Glutamatergic neuron (in vitro differentiated cells): ENCODE measurements around the gene GRID1. TPM values are rescaled to one million over a fixed set of nuclear protein-coding genes. Genes with fewer than 3 reads are reported as not detected.
"Not testable (repeated sequence)": the region's sequence is repeated elsewhere in the genome, so short reads cannot be mapped to it uniquely, and the experiment has no call there.

Source experiments
- DNase-seq: peaks from one replicate; pipeline ENCODE4 v3.0.0; 2022
- H3K27ac Mint-ChIP-seq: one replicate; pipeline ENCODE4 v1.8.0; 2020; ENCODE audit warnings: mild to moderate bottlenecking, mixed read lengths, inconsistent platforms; ENCODE audit not compliant: unreplicated experiment
- H3K27me3 Mint-ChIP-seq: one replicate; pipeline ENCODE4 v1.8.0; 2020; ENCODE audit warnings: mild to moderate bottlenecking, moderate library complexity, mixed read lengths, inconsistent platforms; ENCODE audit not compliant: unreplicated experiment
- H3K36me3 Mint-ChIP-seq: one replicate; pipeline ENCODE4 v1.8.0; 2020; ENCODE audit warnings: mild to moderate bottlenecking, mixed read lengths, inconsistent platforms; ENCODE audit not compliant: unreplicated experiment
- H3K4me1 Mint-ChIP-seq: one replicate; pipeline ENCODE4 v1.8.0; 2020; ENCODE audit warnings: mild to moderate bottlenecking, low read depth, mixed read lengths, inconsistent platforms; ENCODE audit not compliant: unreplicated experiment
- H3K4me3 Mint-ChIP-seq: one replicate; pipeline ENCODE4 v1.8.0; 2020; ENCODE audit warnings: mild to moderate bottlenecking, mixed read lengths, inconsistent platforms; ENCODE audit not compliant: unreplicated experiment
- H3K9me3 Mint-ChIP-seq: one replicate; pipeline ENCODE4 v1.8.0; 2020; ENCODE audit warnings: mild to moderate bottlenecking, moderate library complexity, mixed read lengths, inconsistent platforms; ENCODE audit not compliant: unreplicated experiment
- total RNA-seq: library from RNA; stranded (reverse); fragmentation: NEBNext Ultra II Directional; extraction: Animal tissue kit (Norgen Biotek cat#: 25700); gene quantifications from one replicate; pipeline ENCODE4 v1.2.1, GENCODE V29; 2021; ENCODE audit not compliant: unreplicated experiment
- TF ChIP-seq, protein P1 (sequence below): fragments of 200-600 bp; sonication (generic); IDR thresholded peaks from one replicate; pipeline ENCODE4 v1.5.0; 2021; ENCODE audit not compliant: partially characterized antibody, unreplicated experiment

Gene GRID1
- total RNA-seq, 1 donor from 2014 or later: 8.0 TPM

DNA sequence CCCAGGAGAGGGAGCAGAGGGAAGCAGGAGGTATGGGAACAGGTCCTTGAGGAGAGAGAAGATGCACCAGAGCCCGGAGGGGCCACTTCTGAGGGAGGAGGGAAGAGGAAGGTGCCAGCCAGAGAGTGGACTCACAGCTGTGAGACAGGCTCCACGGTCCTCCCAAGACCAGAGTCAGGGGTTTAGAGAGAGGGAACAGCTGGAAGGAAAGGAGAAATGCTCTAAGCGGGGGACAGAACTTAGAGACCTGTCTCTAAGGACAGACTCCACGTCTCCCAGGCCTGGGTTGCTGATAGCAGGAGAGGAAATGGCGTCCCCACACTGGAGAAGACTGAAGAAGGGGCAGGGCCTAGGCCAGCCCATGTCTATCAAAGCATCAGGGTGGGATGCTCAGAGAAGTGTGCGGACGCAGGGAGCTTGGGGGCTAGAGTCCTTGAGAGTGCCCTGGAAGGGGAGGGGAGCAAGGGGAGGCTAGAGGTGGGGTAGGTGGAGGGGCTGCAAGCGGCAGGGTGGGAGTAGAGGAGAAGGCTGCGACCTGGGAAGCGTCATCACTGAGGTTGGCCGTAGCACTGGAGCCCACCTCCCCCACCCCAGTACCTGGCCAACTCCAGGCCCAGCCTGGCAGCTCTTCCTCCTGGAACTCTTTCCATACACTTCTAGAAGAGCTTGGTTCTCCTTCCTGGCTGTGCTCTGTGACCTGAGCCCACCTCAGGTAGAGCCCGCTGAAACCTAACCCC, 25.6 kb upstream of the GRID1 start:
- Mint-ChIP-seq H3K27ac (no peak overlapping the region), H3K36me3 (peaks cover 4% of the 10 kb centered on the region), H3K27me3 (peaks cover 11% of the 10 kb centered on the region), H3K9me3 (peaks cover 14% of the 10 kb centered on the region), H3K4me3 (no peak overlapping the region), H3K4me1 (peaks cover 3% of the 10 kb centered on the region)
- no peak for DNase-seq
- TF ChIP-seq, protein P1, sequence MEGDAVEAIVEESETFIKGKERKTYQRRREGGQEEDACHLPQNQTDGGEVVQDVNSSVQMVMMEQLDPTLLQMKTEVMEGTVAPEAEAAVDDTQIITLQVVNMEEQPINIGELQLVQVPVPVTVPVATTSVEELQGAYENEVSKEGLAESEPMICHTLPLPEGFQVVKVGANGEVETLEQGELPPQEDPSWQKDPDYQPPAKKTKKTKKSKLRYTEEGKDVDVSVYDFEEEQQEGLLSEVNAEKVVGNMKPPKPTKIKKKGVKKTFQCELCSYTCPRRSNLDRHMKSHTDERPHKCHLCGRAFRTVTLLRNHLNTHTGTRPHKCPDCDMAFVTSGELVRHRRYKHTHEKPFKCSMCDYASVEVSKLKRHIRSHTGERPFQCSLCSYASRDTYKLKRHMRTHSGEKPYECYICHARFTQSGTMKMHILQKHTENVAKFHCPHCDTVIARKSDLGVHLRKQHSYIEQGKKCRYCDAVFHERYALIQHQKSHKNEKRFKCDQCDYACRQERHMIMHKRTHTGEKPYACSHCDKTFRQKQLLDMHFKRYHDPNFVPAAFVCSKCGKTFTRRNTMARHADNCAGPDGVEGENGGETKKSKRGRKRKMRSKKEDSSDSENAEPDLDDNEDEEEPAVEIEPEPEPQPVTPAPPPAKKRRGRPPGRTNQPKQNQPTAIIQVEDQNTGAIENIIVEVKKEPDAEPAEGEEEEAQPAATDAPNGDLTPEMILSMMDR: no peak

DNA sequence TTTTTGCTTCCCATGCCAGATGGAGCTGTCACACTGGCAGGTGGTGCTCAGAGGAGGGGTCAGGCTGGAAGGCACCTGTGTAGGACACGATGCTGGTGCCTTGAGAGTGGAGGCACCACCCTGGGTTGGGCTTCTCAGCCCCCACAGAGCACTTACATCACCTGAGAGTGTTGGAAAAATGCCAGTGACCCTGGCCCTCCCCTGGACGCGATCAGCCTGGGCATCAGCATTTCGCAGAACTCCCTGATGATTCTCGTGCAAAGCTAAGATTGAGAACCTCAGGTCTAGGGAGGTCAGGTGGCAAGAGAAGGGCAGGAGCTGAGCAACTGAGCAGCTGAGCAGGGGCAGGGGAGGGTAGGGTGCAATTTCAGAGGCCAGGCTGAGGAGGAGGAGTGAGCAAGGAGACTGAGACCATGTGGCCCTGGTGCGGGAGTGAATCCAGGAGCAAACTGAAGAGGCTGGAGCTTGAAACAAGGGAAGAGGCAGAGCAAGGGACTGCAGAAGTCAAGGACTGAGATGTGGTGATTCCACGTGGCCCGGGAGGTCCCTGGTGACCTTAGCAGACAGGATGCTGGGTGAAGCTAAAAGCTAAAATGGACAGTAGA, 24.7 kb upstream of the GRID1 start:
- DNase-seq: no peak
- Mint-ChIP-seq H3K9me3 (peaks cover 14% of the 10 kb centered on the region), H3K27me3 (peaks cover 11% of the 10 kb centered on the region), H3K4me3 (peak overlapping the region; percentile 22), H3K36me3 (peaks cover 4% of the 10 kb centered on the region), H3K27ac (no peak overlapping the region), H3K4me1 (peaks cover 3% of the 10 kb centered on the region)
- TF ChIP-seq, protein P1: no peak

DNA sequence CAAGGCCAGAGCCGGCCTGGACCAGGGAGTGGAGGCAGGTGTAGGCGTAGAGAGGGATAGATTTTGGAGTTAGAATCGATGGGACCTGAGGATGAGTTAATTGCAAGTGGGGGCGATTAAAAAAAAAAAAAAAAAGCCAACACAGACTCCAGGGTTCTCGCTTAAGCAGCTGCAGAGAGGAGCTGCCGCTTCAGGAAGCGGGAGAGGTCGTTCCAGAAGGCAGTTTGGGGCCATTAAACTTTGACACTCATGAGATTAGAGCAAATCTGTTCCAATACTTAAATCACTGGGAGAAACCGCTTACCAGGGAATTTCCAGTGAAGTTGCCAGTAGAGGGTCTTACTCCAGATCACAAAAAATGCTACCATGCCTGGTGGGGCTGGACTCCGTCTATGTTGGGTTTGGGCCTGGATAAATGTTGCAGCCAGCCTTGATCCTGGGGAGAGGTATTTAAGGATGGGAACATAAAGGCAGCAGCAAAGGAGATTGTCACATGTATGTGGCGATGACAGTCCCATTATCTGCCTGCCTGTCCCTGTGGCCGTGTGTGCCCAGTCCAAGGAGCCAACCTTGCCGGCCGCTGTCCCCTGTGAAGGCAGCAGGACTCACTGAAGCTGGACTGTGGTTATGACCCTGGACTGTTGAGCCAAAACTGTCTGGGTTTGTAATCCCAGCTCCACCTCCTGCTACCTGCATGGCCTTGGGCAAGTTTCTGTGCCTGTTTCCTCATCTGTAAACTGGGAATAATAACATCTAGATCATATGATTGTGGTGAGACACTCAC, 23.9 kb upstream of the GRID1 start:
- Mint-ChIP-seq H3K9me3 (peaks cover 14% of the 10 kb centered on the region), H3K36me3 (peaks cover 4% of the 10 kb centered on the region), H3K4me1 (peaks cover 3% of the 10 kb centered on the region), H3K27ac (peak overlapping the region; percentile 15), H3K27me3 (peaks cover 11% of the 10 kb centered on the region), H3K4me3 (peak overlapping the region; percentile 24)
- no peak for DNase-seq
- TF ChIP-seq, protein P1: no peak

DNA sequence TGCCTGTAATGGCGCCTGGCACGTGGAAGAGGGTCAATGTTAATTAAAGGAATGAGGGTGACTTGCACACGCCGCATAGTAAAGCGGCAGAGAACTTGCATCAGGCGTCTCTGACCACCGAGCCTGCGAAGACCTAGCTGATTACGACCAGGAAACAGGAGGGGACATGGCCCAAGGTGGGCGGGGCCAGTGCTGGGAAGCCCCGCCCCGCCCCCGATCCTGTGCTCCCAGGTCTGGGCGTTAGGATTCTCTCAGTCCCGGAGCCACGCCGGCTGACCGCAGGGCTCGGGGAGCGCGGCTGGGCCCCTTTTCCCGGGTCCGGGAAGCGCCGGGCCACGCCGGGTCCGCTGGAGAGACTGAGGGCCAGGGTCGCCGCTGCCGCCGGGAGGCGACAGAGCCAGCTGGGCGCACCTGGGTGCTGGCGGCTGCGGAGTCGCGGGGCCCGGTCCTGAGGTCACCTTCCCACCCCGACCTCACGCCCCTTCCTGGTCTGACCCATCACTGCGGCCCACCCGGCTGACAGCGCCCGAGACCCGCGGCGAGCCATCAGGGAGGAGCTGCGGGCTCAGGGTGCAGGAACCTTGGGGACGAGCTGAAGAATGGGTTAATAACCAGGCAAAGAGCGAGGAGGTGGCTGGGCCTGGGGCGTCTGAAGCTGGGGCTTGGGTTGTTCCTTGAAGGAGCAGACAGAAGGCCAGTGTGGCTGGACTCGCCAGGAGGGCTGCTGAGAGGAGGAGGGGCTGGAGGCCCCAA, 23.0 kb upstream of the GRID1 start:
- Mint-ChIP-seq H3K4me3 (peak overlapping the region; percentile 79), H3K27ac (peak overlapping the region; percentile 15), H3K36me3 (peaks cover 4% of the 10 kb centered on the region), H3K27me3 (peaks cover 11% of the 10 kb centered on the region), H3K9me3 (peaks cover 14% of the 10 kb centered on the region), H3K4me1 (peaks cover 3% of the 10 kb centered on the region)
- peak; percentile 60 for DNase-seq
- TF ChIP-seq, protein P1: no peak

DNA sequence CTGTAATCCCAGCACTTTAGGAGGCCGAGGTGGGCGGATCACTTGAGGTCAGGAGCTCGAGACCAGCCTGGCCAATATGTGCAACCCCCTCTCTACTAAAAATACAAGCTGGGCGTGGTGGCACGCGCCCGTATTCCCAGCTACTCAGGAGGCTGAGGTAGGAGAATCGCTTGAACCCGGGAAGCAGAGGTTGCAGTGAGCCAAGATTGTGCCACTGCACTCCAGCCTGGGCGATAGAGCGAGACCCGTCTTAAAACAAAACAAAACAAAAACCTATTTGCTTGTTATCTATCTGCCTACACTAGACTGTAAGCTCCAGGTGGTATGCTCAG, 22.5 kb upstream of the GRID1 start:
- Mint-ChIP-seq H3K27me3 (peaks cover 11% of the 10 kb centered on the region), H3K4me3 (peak overlapping the region; percentile 79), H3K9me3 (peaks cover 14% of the 10 kb centered on the region)
- H3K4me1 Mint-ChIP-seq, H3K27ac Mint-ChIP-seq, DNase-seq, H3K36me3 Mint-ChIP-seq: not testable (repeated sequence)
